COLO668 (cell line): ENCODE data around the gene GUCD1.
A peak's percentile ranks its signal among the peaks of the same experiment; 100 is the strongest.

ENCODE experiments used
- DNase-seq: peaks from one replicate; lab custom pipeline; 2025; ENCODE audit not compliant: unreplicated experiment; lab: John Stamatoyannopoulos, UW

The GUCD1 gene

GRCh38 chr22:24529898-24530297 lies 25.0 kb downstream of the GUCD1 start:
- no peak for DNase-seq

- DNase-seq: no peak
Measured at GRCh38 chr22:24526191-24526590, 28.7 kb downstream of the GUCD1 start.

GRCh38 chr22:24525416-24526037 lies 29.4 kb downstream of the GUCD1 start:
- peak; percentile 70 for DNase-seq

GRCh38 chr22:24523873-24524272 lies 31.1 kb downstream of the GUCD1 start:
- no peak for DNase-seq

- DNase-seq: peak; percentile 72
Measured at GRCh38 chr22:24521791-24522245, 33.1 kb downstream of the GUCD1 start.

- no peak for DNase-seq
Measured at GRCh38 chr22:24519496-24519895, 35.4 kb downstream of the GUCD1 start.

DNA sequence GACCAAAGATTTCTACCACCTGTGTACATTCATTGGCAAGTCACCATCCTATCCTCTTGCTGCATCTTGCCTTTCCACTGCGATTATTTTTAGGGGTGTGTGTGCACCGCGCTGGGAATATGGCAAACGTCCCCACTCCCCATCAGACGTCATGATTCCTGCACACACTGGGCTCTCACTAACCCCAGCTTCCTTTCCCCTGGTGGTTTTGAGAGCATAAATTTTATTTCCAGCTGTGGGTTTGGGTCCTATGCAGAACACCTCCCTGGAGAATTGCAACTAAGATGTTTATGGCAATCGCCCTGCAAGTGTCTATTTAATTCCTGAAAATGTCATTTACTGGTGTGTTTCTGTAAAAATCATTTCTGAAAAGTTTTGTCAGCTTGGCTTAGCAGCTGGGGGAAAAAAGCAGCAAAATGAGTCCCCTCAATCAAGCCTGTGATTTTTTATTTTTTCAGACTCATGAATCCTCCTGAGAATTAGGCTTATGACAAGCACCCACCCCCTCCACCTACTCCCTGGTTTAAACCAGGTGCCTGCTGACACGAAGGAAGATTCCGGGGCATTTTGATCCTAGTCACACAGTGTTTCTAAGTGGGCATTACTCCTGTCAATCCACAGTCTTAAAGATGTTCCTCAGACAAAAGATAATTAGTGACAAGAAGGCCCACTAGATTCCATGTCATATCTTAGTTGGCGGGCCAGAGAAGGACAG lies 36.0 kb downstream of the GUCD1 start:
- no peak for DNase-seq

GRCh38 chr22:24518228-24518627 lies 36.7 kb downstream of the GUCD1 start:
- no peak for DNase-seq

GRCh38 chr22:24517446-24517845 lies 37.5 kb downstream of the GUCD1 start:
- DNase-seq: no peak

GRCh38 chr22:24516301-24516737 lies 38.6 kb downstream of the GUCD1 start:
- no peak for DNase-seq

- no peak for DNase-seq
Measured at GRCh38 chr22:24515027-24515338, 40.0 kb downstream of the GUCD1 start.

- no peak for DNase-seq
Measured at GRCh38 chr22:24514241-24515026, 40.5 kb downstream of the GUCD1 start.

GRCh38 chr22:24513378-24514240 lies 41.3 kb downstream of the GUCD1 start:
- DNase-seq: no peak

GRCh38 chr22:24512043-24512442 lies 42.9 kb downstream of the GUCD1 start:
- no peak for DNase-seq

DNA sequence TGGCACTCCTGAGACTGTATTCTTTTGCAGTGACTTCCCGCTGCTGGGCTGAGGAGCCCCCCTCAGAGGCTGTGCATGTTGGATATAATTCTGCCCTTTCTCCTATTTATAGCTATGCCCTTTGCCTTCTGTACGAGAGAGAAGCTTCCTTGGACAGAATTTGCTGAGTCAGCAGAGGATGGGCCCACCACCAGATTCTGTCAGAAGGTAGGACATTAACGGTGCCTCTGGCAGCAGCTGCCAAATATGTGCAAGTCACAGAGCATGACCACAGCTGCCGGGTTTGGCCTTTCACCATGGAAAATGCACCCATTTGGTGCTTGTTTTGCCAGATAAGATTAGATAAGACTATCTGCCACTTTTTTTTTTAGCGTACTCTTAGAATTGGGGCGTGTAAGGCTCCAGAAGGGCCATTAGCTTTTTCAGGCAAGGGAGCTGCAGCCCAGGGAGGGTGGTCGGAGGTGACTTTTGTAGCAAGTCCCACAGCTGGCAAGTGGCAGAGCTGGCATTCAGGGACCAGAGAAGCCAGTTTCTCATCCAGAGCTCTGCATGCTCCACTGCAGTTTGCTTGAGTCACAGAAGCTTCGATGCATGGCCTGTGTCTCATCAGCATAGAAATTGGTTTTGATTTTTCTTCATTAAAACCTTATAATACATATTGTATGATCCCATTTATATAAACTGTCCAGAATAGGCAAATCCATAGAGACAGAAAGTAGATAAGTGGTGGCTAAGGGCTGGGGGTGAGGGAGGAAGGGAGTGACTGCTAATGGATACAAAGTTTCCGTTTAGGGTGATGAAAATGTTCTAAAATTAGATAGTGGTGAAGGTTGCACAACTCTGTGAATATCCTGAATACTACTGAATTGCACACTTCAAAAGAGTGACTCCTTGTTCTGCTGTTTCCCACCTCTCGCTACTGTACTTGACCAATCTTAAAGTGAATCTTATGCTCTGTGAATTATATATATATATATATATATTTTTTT lies 44.0 kb downstream of the GUCD1 start:
- peak; percentile 16 for DNase-seq

DNA sequence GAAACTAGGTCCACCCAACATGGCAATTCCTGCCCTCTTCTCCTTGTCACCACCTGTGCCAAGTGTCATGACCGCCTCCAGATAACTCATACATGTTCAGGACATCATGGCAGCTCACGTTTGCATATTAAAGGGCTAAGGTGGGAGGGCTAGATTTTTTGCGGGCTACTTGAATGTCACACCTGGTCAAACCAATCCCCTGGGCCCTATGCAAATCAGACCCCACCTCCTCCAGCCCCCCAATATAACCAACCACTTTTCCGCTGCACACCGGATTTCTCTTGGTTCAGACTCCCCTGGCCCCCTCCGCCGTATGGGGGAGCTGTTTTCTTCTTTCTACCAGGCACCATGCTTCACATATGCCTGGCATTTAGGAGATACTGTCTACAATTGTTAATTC lies 47.2 kb downstream of the GUCD1 start:
- no peak for DNase-seq

DNA sequence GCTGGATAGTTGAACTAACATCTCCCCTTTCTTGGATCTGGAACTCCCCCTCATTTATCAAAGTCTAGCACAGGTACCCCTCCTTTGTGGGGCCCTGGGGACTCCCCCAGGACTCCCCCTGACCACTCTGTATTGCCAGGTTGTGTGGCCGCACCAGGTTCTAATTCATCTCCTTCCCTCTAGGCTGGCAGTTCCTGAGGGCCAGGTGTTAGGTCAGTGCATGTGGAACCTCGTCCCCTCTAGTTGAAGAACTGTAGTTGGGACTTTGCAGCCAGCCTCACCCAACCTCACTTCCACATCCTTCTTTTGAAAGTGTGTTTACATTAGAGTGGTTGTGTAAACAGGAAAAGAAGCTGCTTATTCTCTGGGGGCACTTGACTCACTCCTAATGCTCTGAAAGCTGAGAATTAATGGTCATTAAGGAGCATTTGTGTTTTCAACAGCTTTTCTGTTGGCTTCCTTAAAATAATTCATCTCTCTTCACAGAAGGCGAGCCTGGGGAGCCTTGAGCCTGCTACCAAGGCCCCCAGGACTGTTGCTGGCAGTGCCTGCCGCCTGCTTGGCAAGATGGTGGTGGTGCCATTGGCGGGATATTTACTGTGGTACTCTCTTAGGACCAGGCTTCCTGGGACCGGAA lies 48.0 kb downstream of the GUCD1 start:
- peak; percentile 57 for DNase-seq

GRCh38 chr22:24504956-24505736 lies 49.8 kb downstream of the GUCD1 start:
- no peak for DNase-seq

DNA sequence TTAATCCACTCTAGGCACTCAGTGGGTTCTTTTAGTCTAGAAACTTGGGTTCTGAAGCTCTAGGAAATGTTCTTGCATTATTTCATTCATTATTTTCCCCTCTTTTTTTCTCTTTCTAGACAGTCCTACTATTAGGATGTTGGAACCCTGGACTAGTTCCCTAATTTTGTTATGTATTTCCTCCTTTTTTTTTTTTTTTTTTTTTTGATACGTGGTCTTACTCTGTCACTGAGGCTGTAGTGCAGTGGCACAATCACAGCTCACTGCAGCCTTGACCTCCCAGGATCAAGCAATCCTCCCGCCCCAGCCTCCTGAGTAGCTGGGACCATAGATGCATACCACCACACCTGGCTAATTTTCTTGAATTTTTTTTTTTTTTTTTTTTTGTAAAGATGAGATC lies 50.4 kb downstream of the GUCD1 start:
- no peak for DNase-seq
